ENCODE measurements around the gene ADSS2. TPM values are rescaled to one million over a fixed set of nuclear protein-coding genes. Genes with fewer than 3 reads are reported as not detected.
"Not testable (repeated sequence)": the region's sequence is repeated elsewhere in the genome, so short reads cannot be mapped to it uniquely, and the experiment has no call there.

Gene ADSS2
- total RNA-seq, 1 donor from 2014 or later, result 74.5 TPM

DNA sequence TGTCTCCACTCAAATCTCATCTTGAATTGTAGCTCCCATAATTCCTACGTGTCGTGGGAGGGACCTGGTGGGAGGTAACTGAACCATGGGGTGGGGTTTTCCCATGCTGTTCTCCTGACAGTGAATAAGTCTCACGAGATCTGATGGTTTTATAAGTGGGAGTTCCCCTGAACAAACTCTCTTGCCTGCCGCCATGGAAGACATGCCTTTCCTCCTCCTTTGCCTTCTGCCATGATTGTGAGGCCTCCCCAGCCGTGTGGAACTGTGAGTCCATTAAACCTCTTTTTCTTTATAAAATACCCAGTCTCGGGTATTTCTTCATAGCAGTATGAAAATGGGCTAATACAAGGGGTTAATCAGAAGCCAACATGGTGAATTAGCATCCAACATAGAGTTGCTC is 86.4 kb downstream of the ADSS2 start:
- H3K4me1 Mint-ChIP-seq (ENCODE audit: low read depth); DNase-seq (ENCODE audit: low spot score); H3K36me3 Mint-ChIP-seq (ENCODE audit: low read depth); H3K4me3 Mint-ChIP-seq; intact Hi-C loops (cut with micrococcal nuclease); H3K27ac Mint-ChIP-seq; H3K27me3 Mint-ChIP-seq (ENCODE audit: insufficient read depth): not testable (repeated sequence)
- peaks cover 15% of the 10 kb centered on the region for H3K9me3 Mint-ChIP-seq

DNA sequence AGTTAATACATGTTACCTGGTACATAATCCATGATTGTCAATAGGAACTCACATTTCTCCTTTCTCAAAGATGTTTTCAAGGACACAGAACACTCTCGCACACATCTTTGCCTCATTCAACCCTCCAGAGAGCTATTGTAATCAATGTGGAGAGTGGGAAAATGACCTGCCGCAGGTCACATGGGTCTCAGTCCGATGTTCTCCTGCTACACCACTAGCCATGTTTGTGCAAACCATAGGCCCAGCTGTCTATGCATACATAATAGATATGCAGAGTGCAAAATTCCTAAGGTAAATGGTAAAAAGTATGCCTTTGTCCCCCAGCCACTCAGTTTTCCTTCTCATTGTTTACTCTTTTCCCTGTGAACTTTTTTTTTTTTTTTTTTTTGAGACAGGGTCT is 89.2 kb downstream of the ADSS2 start:
- H3K4me3 Mint-ChIP-seq, result no peak overlapping the region
- DNase-seq (ENCODE audit: low spot score), result no peak
- H3K27ac Mint-ChIP-seq, result no peak overlapping the region
- no peaks in the 10 kb centered on the region for H3K4me1 Mint-ChIP-seq (ENCODE audit: low read depth)
- H3K9me3 Mint-ChIP-seq, result peaks cover 15% of the 10 kb centered on the region
- H3K36me3 Mint-ChIP-seq (ENCODE audit: low read depth), result no peaks in the 10 kb centered on the region
- H3K27me3 Mint-ChIP-seq (ENCODE audit: insufficient read depth), result no peaks in the 10 kb centered on the region
- intact Hi-C loops (cut with micrococcal nuclease), result no loop called here

DNA sequence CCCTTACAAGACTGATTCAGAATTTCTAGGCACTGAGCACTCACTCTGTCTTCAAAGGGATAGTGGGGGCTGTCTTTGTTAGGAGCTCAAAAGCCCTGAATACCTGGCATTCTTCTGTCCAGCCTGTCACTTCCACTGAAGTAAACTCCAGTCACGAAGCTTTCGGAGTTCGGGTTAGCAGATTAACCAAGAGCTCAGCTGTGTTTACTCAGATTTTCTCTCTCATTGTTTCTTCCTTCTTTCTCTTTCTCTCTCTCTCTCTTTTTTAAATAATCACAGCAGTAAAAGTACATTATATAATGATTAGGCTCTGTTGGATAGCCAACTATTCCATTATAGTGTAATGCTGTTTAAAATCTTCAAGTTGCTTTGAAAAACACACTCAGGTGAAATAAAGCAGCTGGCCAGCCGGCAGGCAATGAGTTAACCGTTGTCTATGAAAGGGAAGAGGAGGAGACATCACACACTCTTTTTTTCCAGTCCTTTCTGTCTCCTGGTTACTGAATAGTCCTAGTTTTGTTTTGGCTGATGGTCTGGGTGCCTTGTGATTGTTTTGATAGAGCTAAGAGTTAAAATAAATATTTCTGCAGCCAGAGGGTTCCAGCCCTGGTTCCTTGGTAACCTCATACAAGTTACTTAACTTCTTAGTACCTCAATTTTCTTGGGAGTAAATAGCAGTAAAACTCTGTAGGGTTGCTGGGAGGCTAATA is 89.8 kb downstream of the ADSS2 start:
- Mint-ChIP-seq H3K27ac (no peak overlapping the region), H3K4me1 (ENCODE audit: low read depth) (no peaks in the 10 kb centered on the region), H3K27me3 (ENCODE audit: insufficient read depth) (no peaks in the 10 kb centered on the region), H3K36me3 (ENCODE audit: low read depth) (peaks cover 2% of the 10 kb centered on the region), H3K9me3 (peaks cover 15% of the 10 kb centered on the region), H3K4me3 (no peak overlapping the region)
- intact Hi-C loops (cut with micrococcal nuclease), result no loop called here
- DNase-seq (ENCODE audit: low spot score), result no peak

Other genes with a start within 250 kb of the ADSS2 start
- 0.08 and 0.17 TPM in 2 replicates for gene CATSPERE, start 9.4 kb upstream of the ADSS2 start, total RNA-seq
- gene DESI2, start 201.2 kb upstream of the ADSS2 start, total RNA-seq, result 31.1 and 32.8 TPM in 2 replicates